ENCODE results near the gene RASSF6. TPM values are rescaled to one million over a fixed set of nuclear protein-coding genes. Genes with fewer than 3 reads are reported as not detected.

RASSF6 gene, protein sequence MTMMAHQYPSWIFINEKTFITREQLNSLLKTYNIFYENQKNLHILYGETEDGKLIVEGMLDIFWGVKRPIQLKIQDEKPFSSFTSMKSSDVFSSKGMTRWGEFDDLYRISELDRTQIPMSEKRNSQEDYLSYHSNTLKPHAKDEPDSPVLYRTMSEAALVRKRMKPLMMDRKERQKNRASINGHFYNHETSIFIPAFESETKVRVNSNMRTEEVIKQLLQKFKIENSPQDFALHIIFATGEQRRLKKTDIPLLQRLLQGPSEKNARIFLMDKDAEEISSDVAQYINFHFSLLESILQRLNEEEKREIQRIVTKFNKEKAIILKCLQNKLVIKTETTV
- total RNA-seq (2022) (2.4 and 2.9 TPM in 2 replicates), Bru-seq, nascent RNA (percentile 56 among the genes with signal in this experiment), BruChase-seq, experiment 1, labeled RNA remaining after a 2-hour chase (percentile 55 among the genes with signal in this experiment), BruChase-seq, experiment 2, labeled RNA remaining after a 6-hour chase (percentile 53 among the genes with signal in this experiment)
- long read RNA-seq, full-length matches to known transcripts, result 7 of 10 reads
- long read RNA-seq, partial matches to known transcripts, result 0 of 10 reads
- long read RNA-seq, other reads (novel, unspliced or antisense), result 3 of 10 reads

DNA sequence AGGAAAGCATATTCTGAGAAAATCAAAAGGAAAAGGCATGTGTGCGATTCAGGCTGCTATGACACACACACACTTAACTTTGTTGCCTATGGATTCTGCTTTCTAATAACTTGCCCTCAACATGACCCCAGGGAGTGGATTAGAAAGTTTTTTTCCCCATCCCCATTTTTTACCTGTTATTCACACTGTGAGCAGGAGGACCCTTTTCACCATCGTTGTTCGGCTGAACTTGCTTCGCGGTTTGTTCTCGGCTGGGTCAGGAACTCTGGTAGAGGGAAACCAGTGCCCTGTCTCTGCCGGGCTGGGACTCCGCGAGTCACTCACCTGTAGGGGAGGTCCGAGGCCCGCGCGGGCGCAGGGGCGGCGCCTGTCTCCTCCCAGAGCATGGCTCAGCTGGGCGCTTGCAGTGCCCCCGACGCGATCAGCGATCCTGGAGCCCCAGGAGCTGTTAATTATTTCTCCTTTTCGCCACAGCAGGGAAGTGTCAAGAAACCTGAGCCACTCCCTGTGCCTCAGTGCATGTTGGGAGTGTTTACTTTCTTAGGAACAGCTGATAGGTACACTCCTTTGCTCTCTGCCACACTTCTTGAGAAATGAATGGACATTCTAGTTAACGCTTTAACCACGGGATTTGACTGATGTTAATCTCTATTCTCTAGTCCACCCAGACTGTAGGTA is at the start of gene RASSF6:
TSS of gene RASSF6 (minus strand) at position 322 of the 678 bp plus-strand sequence. CDS start 8,641 bp downstream, outside the sequence.
- BruUV-seq (replicated peaks), result no TSS peak
- Histone ChIP-seq H3K4me3 (ENCODE audit: low read depth, low read length) (peak within 1 kb of the TSS; percentile 54), H3K4me1 (no peaks in the 10 kb centered on the region), H3K9me3 (no peaks in the 10 kb centered on the region), H3K27me3 (replicated peaks; ENCODE audit: control insufficient read depth, insufficient read depth, low read length) (no peaks in the 10 kb centered on the region), H3K36me3 (ENCODE audit: control insufficient read depth, insufficient read depth, low read length) (no peaks in the 10 kb centered on the region)
- no peaks in the 10 kb centered on the region for H3K36me3 Mint-ChIP-seq (ENCODE audit: insufficient read depth, unreplicated experiment)
- DNase-seq, result peak; percentile 92 to 94
- TF ChIP-seq, protein P1, sequence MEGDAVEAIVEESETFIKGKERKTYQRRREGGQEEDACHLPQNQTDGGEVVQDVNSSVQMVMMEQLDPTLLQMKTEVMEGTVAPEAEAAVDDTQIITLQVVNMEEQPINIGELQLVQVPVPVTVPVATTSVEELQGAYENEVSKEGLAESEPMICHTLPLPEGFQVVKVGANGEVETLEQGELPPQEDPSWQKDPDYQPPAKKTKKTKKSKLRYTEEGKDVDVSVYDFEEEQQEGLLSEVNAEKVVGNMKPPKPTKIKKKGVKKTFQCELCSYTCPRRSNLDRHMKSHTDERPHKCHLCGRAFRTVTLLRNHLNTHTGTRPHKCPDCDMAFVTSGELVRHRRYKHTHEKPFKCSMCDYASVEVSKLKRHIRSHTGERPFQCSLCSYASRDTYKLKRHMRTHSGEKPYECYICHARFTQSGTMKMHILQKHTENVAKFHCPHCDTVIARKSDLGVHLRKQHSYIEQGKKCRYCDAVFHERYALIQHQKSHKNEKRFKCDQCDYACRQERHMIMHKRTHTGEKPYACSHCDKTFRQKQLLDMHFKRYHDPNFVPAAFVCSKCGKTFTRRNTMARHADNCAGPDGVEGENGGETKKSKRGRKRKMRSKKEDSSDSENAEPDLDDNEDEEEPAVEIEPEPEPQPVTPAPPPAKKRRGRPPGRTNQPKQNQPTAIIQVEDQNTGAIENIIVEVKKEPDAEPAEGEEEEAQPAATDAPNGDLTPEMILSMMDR (IDR thresholded peaks at IDR 0.05; ENCODE audit: insufficient read depth in 1 of 2, low read depth in 1 of 2, low read length in 1 of 2, severe bottlenecking in 1 of 2, unreplicated experiment in 1 of 2), result peak in 1 of 2 experiments; percentile 6
- peak within 1 kb of the TSS; percentile 82 for H3K4me3 Mint-ChIP-seq (ENCODE audit: unreplicated experiment)
- no peaks in the 10 kb centered on the region for H3K27me3 Mint-ChIP-seq (ENCODE audit: insufficient read depth, unreplicated experiment)
- no peaks in the 10 kb centered on the region for H3K9me3 Mint-ChIP-seq (ENCODE audit: unreplicated experiment)
- no peaks in the 10 kb centered on the region for H3K4me1 Mint-ChIP-seq (ENCODE audit: low read depth, unreplicated experiment)
- POLR2A ChIA-PET, result no interaction called here
- CTCF ChIA-PET, result interaction anchor here (0.6 to 1.5 kb wide), 5 partner anchors 8 to 47 kb away, joined by 3 to 8 read pairs (median 4); no protein-coding TSS in a partner anchor
- H3K27ac Mint-ChIP-seq (ENCODE audit: unreplicated experiment), result peak within 1 kb of the TSS; percentile 79
- intact Hi-C loops (cut with micrococcal nuclease; ENCODE audit: unreplicated experiment), result loop anchor here (1.0 to 2.0 kb wide), 2 partner anchors 13 to 21 kb away; no protein-coding TSS in a partner anchor

DNA sequence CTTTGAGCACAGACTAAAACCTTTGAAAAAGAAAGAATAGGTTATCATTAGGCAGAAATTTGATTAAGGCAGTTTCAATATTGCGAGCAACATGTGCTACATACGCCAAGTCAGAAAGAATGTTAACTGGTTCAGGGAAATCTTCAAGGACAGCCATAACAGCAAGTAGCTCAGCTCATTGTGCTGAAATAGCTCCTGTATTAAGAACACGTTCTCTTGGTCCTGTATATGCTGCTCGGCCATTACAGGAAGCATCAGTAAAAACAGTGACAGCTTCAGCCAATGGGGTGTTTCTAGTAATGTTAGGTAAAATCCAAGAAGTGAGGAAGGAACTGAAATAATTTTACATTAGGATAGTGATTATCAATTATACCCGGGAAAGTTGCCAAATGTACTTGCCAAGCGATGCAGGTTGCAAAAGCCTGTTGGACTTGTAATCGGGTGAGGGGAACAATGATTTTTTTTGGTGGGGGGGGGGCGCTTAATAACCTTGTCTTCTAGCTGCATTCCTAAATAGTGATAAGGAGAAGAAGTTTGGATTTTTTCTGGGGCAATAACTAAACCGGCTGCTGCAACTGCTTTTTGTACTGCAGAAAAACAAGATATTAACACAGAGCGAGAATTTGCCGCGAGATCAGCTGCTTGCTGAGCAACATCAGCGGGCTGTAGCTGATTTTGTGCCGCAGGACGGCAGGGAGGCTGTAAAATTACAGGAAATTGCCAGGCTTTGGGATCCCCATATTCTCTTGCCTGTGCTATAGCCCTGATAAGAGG is 49.4 kb upstream of the RASSF6 start:
- DNase-seq, result no peak
- Mint-ChIP-seq H3K4me3 (ENCODE audit: unreplicated experiment) (no peak overlapping the region), H3K9me3 (ENCODE audit: unreplicated experiment) (no peaks in the 10 kb centered on the region), H3K27me3 (ENCODE audit: insufficient read depth, unreplicated experiment) (no peaks in the 10 kb centered on the region), H3K27ac (ENCODE audit: unreplicated experiment) (no peak overlapping the region), H3K36me3 (ENCODE audit: insufficient read depth, unreplicated experiment) (no peaks in the 10 kb centered on the region), H3K4me1 (ENCODE audit: low read depth, unreplicated experiment) (peaks cover 11% of the 10 kb centered on the region)
- POLR2A ChIA-PET, result no interaction called here
- intact Hi-C loops (cut with micrococcal nuclease; ENCODE audit: unreplicated experiment), result loop anchor here (5.0 kb wide), 1 partner anchor 327 kb away; no protein-coding TSS in a partner anchor
- Histone ChIP-seq H3K4me3 (ENCODE audit: low read depth, low read length) (no peak overlapping the region), H3K4me1 (no peaks in the 10 kb centered on the region), H3K27me3 (replicated peaks; ENCODE audit: control insufficient read depth, insufficient read depth, low read length) (no peaks in the 10 kb centered on the region), H3K9me3 (no peaks in the 10 kb centered on the region), H3K36me3 (ENCODE audit: control insufficient read depth, insufficient read depth, low read length) (no peaks in the 10 kb centered on the region)
- TF ChIP-seq, protein P1 (IDR thresholded peaks at IDR 0.05; ENCODE audit: insufficient read depth in 1 of 2, low read depth in 1 of 2, low read length in 1 of 2, severe bottlenecking in 1 of 2, unreplicated experiment in 1 of 2), result no peak
- CTCF ChIA-PET, result interaction anchor here (0.6 to 1.4 kb wide), 3 partner anchors 13 to 471 kb away, joined by 3 to 4 read pairs (median 3); no protein-coding TSS in a partner anchor
- BruUV-seq (replicated peaks), result no TSS peak
